Measurements from ENCODE around the gene GINS3.

GRCh38 chr16:58348986-58349385, 43.3 kb upstream of the GINS3 start:
- no peak for TF ChIP-seq CTCF (IDR thresholded peaks at IDR 0.05 in 4 of 5, conservative IDR thresholded peaks at IDR 0.05 in 1 of 5)
- TF ChIP-seq POLR2A (IDR thresholded peaks at IDR 0.05) = no peak

Data from gastrocnemius medialis (tissue), 4 donors.